Ureter (tissue), 1 donor: ENCODE results near the gene CCDC107. TPM values are rescaled to one million over a fixed set of nuclear protein-coding genes. Genes with fewer than 3 reads are reported as not detected.

Experiments used
- DNase-seq: peaks from one replicate; pipeline ENCODE4 v3.0.0-alpha.2; 2020; ENCODE audit warnings: low spot score
- total RNA-seq: library from RNA; stranded (reverse); gene quantifications from one replicate; pipeline ENCODE4 v1.2.4, GENCODE V29; 2023
- donor health status: DM: yes; HTN: yes; CAD: no.

CCDC107 gene
- total RNA-seq, 1 donor from 2014 or later: 22.4 TPM

- DNase-seq: no peak
Observed at GRCh38 chr9:35702696-35703095, 44.6 kb downstream of the CCDC107 start.

DNA sequence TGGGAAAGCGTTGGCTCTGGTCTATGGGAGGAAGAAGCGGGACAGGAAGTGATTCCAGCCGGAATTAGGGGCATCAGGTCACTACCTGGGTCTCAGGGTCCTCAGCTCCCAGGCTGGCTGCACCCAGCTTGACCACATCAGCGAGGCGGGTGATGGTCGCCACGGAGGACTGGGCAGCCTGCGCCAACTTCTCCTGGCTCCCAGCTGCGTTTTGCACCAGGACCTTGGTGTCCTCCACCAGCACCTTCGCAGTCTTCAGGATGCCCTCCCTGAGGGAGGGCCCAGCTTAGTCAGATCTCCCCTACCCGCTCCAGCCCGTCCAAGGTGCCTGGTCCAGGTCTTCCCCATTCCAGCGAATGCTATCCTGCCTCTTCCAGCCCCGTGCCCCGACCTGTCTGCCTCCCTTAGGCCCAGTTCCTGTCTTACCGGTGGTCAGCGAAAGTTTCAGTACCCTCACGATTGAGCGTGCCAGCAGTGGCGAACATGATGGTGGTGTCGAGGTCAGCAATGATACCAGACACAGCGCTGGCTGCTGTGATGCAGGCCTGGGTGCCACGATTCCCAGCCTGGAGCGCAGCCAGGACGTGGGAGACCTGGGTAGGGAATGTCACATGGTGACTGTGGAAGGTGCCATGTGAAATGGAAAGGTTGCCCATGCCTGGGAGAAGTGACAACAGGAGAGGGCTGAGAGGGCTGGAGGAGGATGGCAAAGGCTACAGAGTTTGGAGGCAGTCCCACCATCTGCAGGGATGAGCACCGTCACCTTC, 46.0 kb downstream of the CCDC107 start:
- no peak for DNase-seq

DNA sequence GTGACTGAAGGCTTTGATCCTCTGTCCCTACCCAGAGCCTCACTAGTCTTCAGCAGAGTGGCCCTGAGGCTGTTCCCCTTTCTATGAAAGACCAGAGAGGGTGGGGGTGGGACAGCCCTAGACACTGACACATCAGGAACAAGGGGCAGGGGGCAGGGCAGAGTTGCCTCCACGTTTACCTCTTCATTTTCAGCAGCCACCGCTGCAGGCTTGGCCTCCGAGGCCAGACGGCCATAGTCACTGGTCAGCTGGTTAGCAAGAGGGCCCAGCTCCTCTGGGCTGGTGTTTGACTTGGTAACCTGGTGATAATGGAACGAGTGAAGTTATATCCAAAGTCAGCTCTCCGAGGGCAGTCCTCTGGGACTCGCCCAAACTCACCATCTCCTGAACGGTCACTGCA, 47.3 kb downstream of the CCDC107 start:
- no peak for DNase-seq

DNA sequence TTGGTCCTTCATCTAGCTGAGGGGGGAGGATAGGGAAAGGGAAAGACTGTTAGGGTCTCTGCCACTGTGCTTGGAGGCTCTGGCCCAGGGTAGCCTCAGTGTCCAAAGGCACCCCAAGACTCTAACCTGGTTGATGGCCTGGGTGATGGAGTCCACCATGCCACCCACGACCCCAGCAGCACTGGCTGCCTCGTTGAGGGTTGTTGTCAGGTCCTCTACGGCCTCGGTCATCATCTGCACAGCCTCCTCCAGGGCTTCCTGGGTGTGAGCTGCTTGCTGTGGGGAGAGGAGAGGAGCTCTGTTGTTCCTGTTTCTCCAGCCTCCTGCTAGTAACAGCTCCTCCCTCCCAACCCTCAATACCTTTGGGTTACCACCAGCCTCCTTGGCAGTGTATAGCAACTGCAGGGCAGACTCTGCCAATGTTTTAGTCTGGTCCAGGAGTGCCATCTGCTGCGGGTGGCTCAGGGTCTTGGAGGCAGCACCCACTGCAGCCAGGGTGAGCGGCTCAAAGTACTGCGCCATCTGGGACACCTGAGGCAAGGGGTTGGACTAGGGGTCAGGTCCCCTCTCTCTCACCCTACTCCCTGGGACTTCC, 47.8 kb downstream of the CCDC107 start:
- no peak for DNase-seq

DNA sequence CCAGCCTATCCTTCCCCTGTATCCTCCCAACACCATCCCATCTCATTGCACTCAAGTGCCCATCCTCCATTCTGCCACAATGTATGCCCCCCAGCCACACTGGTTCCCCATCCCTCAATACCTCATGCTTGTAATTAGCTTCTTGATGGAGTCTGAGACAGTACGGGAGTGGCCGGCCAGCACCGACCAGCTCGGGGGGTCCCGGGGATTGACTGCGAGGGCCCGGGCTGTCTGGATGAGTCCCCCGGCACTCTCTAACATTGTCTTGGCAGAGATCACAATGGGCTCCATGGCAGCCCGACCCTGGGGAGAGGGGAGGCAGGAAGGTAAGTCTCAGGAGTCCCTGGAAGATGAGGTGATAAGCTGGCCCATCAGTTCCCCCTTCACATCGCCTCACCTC, 48.9 kb downstream of the CCDC107 start:
- DNase-seq: no peak

DNA sequence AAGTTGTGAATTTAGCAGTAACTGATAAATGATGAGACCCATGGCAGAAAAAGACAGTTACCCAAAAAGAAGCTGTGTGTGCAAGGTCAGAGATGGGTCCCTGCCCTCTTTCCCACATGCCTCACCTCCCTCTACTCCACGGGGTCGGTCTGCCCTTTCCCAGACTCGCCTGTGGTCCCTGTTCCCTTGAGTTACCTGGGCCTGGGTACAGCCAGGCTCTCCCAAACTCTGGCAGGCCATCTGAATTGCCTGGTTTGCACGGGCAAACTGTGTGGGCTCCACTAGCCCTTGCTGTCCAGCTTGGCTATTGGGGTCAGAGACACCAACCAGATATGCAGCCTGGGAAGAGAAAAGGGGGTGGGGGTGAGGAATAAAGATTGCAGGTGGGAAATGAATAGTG, 50.1 kb downstream of the CCDC107 start:
- no peak for DNase-seq

- no peak for DNase-seq
Observed at GRCh38 chr9:35710818-35711500, 52.9 kb downstream of the CCDC107 start.

Other genes with a start within 250 kb of the CCDC107 start
- gene RUSC2, start 168.2 kb upstream of the CCDC107 start, total RNA-seq: 29.8 TPM
- 25.6 TPM for gene TESK1, start 53.0 kb upstream of the CCDC107 start, total RNA-seq
- gene CD72, start 39.9 kb upstream of the CCDC107 start, total RNA-seq: 2.0 TPM
- gene SIT1, start 7.4 kb upstream of the CCDC107 start, total RNA-seq: 0.52 TPM
- 3,373 TPM for gene RMRP, start 273 bp upstream of the CCDC107 start, total RNA-seq
- gene ARHGEF39, start 6.9 kb downstream of the CCDC107 start, total RNA-seq: 1.0 TPM
- not detected for gene CA9, start 15.6 kb downstream of the CCDC107 start, total RNA-seq
- gene TPM2, start 31.6 kb downstream of the CCDC107 start, total RNA-seq: 559 TPM
- 340 TPM for gene TLN1, start 73.9 kb downstream of the CCDC107 start, total RNA-seq
- 30.7 TPM for gene CREB3, start 74.4 kb downstream of the CCDC107 start, total RNA-seq
- gene GBA2, start 90.9 kb downstream of the CCDC107 start, total RNA-seq: 108 TPM
- gene RGP1, start 91.0 kb downstream of the CCDC107 start, total RNA-seq: 34.3 TPM
- not detected for gene MSMP, start 96.0 kb downstream of the CCDC107 start, total RNA-seq
- gene NPR2, start 133.3 kb downstream of the CCDC107 start, total RNA-seq: 21.8 TPM
- 6.4 TPM for gene SPAG8, start 154.0 kb downstream of the CCDC107 start, total RNA-seq
- 40.5 TPM for gene HINT2, start 156.8 kb downstream of the CCDC107 start, total RNA-seq
- gene FAM221B, start 170.4 kb downstream of the CCDC107 start, total RNA-seq: 0.26 TPM
- gene TMEM8B, start 170.9 kb downstream of the CCDC107 start, total RNA-seq: 32.3 TPM
- not detected for gene OR13J1, start 212.1 kb downstream of the CCDC107 start, total RNA-seq
- gene HRCT1, start 247.9 kb downstream of the CCDC107 start, total RNA-seq: 7.2 TPM